Chondrocyte (in vitro differentiated cells): ENCODE results near the gene LYZL1. TPM values are rescaled to one million over a fixed set of nuclear protein-coding genes. Genes with fewer than 3 reads are reported as not detected.

Experiments used
- DNase-seq: peaks from one replicate; pipeline ENCODE4 v3.0.0; 2021; ENCODE audit warnings: mixed read lengths, low spot score
- H3K27ac Mint-ChIP-seq: one replicate; pipeline ENCODE4 v1.8.0; 2021; ENCODE audit warnings: mild to moderate bottlenecking, moderate library complexity, mixed read lengths; ENCODE audit not compliant: unreplicated experiment
- H3K27me3 Mint-ChIP-seq: 2 replicates; pipeline ENCODE4 v1.8.0; 2021; ENCODE audit warnings: low read depth, mixed read lengths
- H3K36me3 Mint-ChIP-seq: 2 replicates; pipeline ENCODE4 v1.8.0; 2021; ENCODE audit warnings: low read depth, mixed read lengths
- H3K4me1 Mint-ChIP-seq: 2 replicates; pipeline ENCODE4 v1.8.0; 2021; ENCODE audit warnings: low read depth, mild to moderate bottlenecking, mixed read lengths
- H3K4me3 Mint-ChIP-seq: one replicate; pipeline ENCODE4 v1.8.0; 2021; ENCODE audit warnings: mild to moderate bottlenecking, moderate library complexity, mixed read lengths; ENCODE audit not compliant: unreplicated experiment
- H3K9me3 Mint-ChIP-seq: 2 replicates; pipeline ENCODE4 v1.8.0; 2021; ENCODE audit warnings: low read depth, mixed read lengths
- total RNA-seq: library from RNA; stranded (reverse); gene quantifications from 3 replicates; pipeline ENCODE4 v1.2.1, GENCODE V29; 2021
- TF ChIP-seq, protein P1 (sequence below): fragments of 200-600 bp; sonication (generic); IDR thresholded peaks from 2 replicates; pipeline ENCODE4 v1.5.0; 2021; ENCODE audit warnings: antibody characterized with exemption, mild to moderate bottlenecking, moderate library complexity

Gene LYZL1
- total RNA-seq, 1 donor from 2014 or later, result not detected

DNA sequence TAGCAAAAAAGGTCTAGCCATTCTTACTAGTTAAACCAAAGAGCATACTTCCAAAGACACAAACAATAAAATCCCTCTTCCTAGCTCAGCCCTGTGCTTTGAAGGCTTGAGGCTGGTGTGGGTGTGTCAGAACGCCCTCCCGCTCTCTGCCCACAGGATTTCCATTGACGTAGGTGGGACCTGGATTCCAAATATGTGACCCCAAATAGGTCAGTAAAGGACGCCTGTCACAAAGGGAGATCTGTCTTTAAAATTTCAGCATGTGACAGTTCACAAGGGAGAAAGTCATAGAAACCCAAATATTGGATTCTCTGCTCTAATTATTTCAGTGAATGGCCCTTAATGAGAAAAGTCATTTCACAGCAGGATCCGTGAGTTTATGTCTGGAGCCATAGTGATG, 39.9 kb upstream of the LYZL1 start:
- Mint-ChIP-seq H3K9me3 (no peaks in the 10 kb centered on the region), H3K4me1 (peaks cover 13% of the 10 kb centered on the region), H3K36me3 (no peaks in the 10 kb centered on the region), H3K4me3 (no peak overlapping the region), H3K27ac (no peak overlapping the region), H3K27me3 (peaks cover 3% of the 10 kb centered on the region)
- TF ChIP-seq, protein P1, sequence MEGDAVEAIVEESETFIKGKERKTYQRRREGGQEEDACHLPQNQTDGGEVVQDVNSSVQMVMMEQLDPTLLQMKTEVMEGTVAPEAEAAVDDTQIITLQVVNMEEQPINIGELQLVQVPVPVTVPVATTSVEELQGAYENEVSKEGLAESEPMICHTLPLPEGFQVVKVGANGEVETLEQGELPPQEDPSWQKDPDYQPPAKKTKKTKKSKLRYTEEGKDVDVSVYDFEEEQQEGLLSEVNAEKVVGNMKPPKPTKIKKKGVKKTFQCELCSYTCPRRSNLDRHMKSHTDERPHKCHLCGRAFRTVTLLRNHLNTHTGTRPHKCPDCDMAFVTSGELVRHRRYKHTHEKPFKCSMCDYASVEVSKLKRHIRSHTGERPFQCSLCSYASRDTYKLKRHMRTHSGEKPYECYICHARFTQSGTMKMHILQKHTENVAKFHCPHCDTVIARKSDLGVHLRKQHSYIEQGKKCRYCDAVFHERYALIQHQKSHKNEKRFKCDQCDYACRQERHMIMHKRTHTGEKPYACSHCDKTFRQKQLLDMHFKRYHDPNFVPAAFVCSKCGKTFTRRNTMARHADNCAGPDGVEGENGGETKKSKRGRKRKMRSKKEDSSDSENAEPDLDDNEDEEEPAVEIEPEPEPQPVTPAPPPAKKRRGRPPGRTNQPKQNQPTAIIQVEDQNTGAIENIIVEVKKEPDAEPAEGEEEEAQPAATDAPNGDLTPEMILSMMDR, result no peak
- no peak for DNase-seq

DNA sequence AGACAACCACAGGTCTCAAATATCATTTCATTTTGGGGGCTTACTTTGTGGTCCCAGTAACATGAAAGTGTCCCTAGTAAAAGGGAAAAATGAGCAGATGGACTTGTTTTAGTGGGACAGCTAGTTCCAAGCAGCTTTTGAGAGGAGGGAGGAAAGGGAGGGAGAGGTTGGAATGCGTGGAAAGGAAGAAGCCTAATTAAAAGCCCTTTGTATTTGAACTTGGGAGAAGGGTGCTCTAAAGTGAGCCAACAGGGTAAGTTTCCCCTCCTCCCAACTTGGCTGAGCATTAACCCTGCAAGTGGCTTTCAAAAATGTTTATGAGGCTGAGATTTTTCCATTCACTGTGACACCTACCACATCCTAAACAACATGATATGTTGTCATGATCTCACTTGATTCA, 38.8 kb upstream of the LYZL1 start:
- no peaks in the 10 kb centered on the region for H3K27me3 Mint-ChIP-seq
- no peaks in the 10 kb centered on the region for H3K9me3 Mint-ChIP-seq
- DNase-seq, result no peak
- no peak overlapping the region for H3K4me3 Mint-ChIP-seq
- H3K4me1 Mint-ChIP-seq, result peaks cover 23% of the 10 kb centered on the region
- H3K36me3 Mint-ChIP-seq, result no peaks in the 10 kb centered on the region
- TF ChIP-seq, protein P1, result no peak
- H3K27ac Mint-ChIP-seq, result no peak overlapping the region

DNA sequence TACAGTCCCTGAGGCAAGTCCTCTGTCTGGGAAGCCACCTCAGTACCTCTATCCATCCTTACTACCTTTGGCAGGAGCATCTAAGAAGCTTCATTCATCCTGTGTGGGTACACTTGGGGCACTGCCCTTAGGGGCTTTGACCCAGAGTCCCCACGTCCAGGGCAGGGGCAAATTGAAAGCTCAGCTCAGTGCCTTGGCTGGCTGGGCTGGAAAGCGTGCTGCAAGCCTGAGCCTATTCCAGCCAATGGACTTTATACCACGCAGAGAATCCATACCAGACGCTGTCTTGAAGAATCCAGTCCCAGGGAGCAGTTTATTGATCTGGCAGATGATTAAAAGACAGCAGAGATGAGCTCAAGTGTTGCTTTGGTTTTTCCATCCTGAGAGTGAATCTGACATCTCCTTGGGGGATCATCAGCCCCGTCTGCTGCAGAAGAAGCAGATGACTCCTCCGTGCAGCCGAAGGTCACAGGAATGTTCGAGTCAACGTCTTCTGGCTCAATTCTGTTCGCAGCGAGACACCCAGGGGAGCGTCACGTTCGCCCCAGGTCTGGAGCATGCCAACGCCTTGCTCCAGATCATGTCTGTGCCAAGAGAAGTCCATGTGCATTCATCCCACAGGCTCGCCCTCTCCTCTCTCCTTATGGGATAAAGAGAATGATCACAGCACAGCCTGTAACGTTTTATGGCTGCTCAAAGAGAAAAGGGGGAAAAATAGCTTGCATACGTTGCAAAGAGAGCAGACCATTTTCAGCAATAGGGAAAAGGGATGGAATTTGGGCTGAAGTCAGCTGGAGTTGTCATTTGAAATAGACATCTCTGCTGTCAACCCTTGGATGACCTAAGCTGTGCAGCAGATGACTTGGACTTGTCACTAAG, 35.8 kb upstream of the LYZL1 start:
- no peak overlapping the region for H3K4me3 Mint-ChIP-seq

DNA sequence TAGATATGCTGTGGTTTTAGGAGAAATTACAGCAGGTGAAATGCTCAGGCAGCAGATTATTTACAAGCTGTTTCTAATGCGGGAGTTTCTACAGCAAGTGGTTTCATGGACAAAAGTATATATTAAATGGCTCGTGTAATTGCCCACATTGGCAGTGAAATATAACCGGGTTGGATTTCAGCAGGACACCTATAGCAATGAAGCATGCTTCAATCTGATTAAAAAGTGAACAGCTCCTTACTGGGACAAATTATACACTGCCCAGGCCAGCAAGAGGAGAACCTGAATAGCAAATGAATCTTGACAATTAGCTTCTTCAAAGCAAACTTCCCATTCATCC, 35.2 kb upstream of the LYZL1 start:
- Mint-ChIP-seq H3K4me3 (no peak overlapping the region), H3K27ac (no peak overlapping the region), H3K27me3 (no peaks in the 10 kb centered on the region), H3K36me3 (no peaks in the 10 kb centered on the region), H3K4me1 (peaks cover 54% of the 10 kb centered on the region), H3K9me3 (no peaks in the 10 kb centered on the region)
- DNase-seq, result no peak
- TF ChIP-seq, protein P1, result no peak

More for the DNA sequence above, 35.8 kb upstream of the LYZL1 start:
- TF ChIP-seq, protein P1, result no peak
- Mint-ChIP-seq H3K9me3 (no peaks in the 10 kb centered on the region), H3K27me3 (no peaks in the 10 kb centered on the region), H3K4me1 (peaks cover 52% of the 10 kb centered on the region), H3K27ac (peak overlapping the region; percentile 30), H3K36me3 (no peaks in the 10 kb centered on the region)
- no peak for DNase-seq

DNA sequence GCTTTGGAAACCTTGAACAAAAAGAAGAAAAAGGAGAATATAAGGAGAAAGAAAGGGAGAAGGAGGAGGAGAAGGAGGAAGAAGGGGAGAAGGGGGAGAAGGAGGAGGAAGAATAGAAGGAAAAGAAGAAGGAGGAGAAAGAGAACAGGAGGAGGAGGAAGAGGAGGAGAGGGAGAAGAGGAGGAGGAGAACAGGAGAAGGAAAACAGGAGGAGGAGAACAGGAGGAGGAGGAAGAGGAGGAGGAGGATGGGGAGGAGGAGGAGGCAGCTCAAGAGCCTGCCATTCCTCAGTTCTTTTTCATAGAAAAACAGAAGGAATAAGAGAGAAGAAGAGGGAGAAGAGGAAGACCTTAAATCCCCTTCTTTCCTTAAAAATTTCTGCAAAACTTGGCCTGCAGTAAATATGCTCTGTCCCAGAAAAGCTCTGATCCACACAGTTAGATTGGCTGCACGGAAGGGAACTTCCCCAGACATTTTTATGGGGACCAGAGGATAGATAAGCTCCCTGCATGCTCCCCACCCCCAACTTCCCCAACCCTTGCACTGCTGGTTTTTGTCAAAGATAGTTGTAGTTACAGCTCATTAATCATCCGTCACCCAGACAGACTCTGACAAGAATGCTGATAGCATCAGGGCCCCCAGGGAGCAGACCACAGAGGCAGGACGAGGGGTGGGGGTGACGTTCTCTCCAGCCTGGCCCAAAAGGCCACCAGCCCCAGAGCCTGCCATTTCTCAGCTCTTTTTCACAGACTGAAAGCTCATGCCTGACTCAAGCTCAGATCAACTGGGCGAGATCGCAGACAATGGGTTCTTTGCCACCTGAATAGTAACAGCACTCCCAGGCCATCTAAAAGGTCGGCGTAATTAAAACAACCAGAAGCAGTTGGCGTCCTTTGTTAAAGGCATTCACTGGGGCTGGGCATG, 34.5 kb upstream of the LYZL1 start:
- Mint-ChIP-seq H3K4me3 (no peak overlapping the region), H3K9me3 (no peaks in the 10 kb centered on the region), H3K4me1 (peaks cover 54% of the 10 kb centered on the region), H3K27ac (peak overlapping the region; percentile 76), H3K27me3 (no peaks in the 10 kb centered on the region), H3K36me3 (no peaks in the 10 kb centered on the region)
- no peak for DNase-seq
- TF ChIP-seq, protein P1, result no peak
